NCI-H187 treated with DMSO at 0.1 percent for 48 hours (cell line): ENCODE measurements around the gene AKR1B1.

Experiments used
- DNase-seq: peaks from one replicate; lab custom pipeline; 2025; lab: John Stamatoyannopoulos, UW

Gene AKR1B1

GRCh38 chr7:134444198-134444960 lies 14.5 kb downstream of the AKR1B1 start:
- DNase-seq: no peak

DNA sequence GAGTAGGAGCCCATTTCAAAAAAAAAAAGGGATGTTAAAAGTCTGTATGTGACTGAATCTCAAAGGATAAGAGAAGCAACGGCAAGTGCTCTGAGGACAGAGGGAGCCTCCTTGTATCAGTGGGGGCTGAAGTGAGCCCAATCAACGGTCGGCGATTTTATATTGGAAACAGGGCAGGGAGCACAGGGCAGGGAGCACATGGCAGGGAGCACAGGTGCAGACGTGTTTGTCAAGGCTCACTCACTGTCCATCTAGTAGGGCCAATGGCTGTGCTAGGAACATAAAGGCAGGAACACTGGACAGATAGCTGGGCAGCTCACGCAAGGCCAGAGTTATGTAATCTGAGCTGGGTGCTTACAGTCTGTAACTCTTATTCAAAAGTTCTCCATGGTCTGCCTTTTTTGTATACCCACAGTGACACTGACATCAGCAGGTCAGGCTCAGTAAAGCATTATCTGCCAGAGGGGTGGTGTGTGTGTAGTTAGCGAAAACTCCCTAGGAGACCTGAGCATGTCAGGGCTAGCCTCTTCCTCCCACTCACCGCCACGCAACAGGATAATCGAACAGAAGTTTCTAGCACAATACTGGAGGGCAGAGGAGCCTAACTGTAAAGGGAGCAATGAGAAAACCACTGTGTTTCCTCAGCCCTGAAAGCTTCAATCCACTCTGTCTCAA lies 15.4 kb downstream of the AKR1B1 start:
- no peak for DNase-seq

DNA sequence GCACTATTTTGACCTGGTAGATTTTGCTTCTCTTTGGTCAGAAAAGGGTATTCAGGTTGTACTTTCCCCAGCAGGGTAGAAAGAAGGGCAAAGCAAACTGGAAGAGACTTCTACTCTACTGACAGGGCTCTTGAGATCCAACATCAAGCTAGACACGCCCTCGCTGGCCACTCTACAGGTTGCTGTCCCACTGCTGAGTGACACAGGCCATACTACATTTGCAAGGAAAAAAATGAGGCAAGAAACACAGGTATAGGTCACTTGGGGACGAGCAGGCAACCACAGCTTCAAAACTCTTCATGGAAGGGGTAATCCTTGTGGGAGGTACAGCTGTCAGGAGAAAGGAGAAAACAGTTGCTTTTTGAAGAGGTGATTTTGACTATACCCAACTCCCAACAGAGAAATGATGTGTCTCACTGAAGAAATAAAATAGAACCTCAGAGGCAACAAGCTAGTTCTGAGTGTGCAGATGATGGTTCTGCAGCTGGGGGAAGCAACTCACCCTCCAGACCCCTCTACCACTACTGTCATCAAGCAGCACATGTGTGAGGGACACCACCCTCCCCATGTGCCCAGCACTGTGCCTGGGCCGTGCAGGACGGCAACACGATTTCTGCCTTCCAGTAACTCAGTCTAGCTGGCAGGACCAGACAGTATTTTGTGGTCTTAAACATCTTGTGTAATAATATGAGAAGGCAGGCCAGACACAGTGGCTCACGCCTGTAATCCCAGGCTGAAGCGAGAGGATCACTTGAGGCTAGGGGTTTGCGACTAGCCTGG lies 16.3 kb downstream of the AKR1B1 start:
- no peak for DNase-seq

DNA sequence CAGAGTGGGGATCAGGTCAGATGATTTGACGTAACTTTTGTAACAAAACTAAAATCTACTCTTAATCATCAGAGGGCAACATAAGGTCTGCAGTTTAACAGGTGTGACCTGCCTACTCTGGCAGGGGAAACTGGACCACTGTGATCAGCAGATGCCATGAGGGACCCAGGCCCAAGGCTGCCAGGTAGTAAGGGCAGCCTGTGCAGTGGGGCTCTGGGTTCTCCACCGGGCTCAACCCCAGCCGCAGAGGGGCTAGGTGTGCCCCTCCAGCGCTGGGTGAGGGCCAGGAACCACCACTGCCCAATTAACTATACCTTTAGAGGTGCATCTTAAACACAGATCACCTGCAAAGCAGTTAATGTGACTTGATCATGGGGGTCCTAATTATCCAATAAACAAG lies 17.6 kb downstream of the AKR1B1 start:
- no peak for DNase-seq

- no peak for DNase-seq
Measured at GRCh38 chr7:134440476-134440875, 18.4 kb downstream of the AKR1B1 start.

GRCh38 chr7:134440067-134440466 lies 18.8 kb downstream of the AKR1B1 start:
- no peak for DNase-seq

- no peak for DNase-seq
Measured at GRCh38 chr7:134438946-134439345, 20.0 kb downstream of the AKR1B1 start.

DNA sequence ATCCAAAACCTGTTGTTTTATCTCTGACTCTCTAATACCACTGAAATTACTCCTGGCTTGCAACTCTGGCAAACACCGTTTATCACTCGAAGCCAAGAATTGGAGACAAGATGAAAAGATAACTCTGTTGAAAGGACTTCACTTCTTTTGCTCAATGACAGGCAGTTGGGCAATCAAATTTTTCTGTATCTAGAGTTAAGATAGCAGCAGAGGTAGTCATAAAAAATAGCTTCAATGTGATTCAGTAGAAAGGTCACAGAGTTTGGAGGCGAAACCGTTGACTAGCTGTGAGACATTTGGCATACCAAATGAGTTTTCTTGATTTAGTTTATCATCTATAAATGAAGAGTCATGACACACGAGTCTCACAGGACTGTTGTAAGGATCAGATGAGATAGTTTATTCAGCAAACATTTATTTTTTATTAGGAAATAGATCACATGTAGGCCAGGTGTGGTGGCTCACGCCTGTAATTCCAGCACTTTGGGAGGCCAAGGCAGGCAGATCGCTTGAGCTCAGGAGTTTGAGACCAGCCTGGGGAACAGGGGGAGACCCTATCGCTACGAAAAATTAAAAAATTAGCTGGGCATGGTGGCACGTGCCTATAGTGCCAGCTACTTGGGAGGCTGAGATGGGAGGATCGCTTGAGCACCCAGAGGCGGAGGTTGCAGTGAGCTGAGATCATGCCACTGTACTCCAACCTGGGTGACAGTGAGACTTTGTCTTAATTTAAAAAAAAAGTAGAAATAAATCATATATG lies 23.6 kb downstream of the AKR1B1 start:
- no peak for DNase-seq

DNA sequence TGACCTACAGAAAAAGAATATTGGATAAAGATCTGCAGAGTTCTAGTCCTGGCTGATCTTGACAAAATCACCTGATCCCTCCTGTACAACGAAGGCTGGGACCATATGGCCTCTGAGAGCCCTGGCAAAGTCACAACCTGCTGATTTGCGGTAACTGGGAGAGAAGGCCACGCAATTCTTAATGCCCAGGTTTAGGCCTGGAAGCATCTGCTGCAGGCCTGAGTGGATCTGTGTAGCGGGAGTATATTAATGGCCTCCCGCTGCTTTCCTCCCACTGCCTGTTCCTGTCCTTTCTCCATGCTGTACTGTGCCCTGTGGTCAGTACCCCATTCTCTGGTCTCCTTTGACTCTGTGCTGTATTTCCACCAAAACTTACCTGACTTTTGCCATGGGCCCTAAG lies 24.2 kb downstream of the AKR1B1 start:
- no peak for DNase-seq

DNA sequence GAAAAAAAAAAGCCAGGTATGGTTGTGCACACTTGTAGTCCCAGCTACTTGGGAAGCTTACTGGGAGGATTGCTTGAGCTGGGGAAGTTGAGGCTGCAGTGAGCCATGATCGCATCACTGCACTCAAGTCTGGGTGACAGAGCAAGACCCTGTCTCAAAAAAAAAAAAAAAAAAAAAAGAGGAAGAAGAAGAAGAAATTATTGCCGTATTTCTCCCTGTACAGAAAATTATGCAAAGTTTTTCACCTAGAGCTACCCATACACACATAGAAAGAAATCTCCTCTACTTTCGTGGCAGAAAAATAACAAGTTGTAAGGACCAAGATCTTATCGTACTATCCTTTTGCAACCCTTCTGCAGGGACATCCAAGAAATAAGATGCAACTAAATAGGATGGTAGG lies 25.5 kb downstream of the AKR1B1 start:
- DNase-seq: no peak

DNA sequence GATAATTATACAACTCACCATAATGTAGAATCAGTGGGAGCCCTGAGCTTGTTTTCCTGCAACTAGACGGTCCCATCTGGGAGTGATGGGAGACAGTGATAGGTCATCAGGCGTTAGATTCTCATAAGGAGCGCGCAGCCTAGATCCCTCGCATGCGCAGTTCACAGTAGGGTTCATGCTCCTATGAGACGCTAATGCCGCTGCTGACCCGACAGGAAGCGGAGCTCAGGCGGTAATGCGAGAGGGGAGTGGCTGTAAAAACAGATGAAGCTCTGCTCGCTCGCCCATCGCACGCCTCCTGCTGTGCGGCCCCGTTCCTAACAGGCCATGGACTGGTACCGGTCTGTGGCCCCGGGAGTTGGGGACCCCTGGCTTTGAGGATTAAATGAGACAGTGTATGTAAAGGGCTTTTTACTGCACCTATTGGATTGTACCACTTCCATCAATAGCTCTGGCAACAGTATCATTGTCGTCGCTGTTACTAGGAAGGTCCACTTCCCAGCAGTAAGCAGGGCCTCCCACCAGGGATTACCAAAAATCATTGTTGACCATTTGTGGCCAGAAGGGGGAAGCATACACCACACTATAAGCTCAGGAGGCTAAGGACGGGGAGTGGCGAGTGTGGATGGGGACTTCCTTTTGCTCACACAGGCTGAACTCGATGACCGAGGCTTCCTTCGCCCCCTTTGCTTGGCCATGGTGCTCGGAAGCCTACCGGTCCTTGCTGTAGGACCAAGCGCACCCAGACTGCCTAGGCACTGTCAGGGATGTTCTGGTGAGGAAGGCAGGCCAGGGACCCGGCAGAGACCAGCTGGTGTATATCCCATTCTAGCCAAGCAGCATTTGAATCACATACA lies 26.4 kb downstream of the AKR1B1 start:
- peak; percentile 75 for DNase-seq

GRCh38 chr7:134431815-134432214 lies 27.1 kb downstream of the AKR1B1 start:
- DNase-seq: no peak

DNA sequence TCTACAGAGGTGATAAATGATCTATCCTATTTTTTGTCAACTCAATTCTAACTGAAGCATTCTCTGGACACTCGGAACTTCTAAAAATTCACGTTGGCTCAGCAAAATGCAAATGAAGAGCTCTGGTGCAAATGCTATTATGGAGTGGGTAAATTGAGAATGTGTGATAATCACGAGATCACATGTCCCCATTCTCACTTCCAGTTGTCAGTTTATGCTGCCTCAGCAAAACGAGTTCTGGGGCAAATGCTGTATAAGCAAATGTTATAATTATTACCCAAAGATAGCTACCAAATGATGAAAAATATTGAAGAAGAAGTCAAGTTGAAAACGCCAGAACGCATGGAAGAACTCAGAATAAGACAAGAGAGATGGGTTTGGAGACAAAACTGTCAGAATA lies 29.4 kb downstream of the AKR1B1 start:
- no peak for DNase-seq

DNA sequence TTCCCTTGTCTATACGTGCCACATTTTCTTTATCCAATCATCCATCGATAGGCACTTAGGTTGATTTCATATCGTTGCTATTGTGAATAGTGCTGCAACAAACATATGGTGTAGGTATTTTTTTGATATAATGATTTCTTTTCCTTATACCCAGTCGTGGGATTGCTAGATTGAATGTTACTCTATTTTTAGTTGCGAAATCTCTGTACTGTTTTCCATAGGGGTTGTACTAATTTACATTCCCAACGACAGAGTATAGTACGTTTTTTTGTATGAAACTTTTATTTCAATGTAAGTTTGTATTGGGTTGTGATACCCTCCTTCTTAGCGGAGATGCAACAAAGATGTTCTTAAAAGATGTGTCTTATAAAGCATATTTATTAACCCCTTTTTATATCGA lies 30.0 kb downstream of the AKR1B1 start:
- no peak for DNase-seq

- no peak for DNase-seq
Measured at GRCh38 chr7:134427896-134428295, 31.0 kb downstream of the AKR1B1 start.

DNA sequence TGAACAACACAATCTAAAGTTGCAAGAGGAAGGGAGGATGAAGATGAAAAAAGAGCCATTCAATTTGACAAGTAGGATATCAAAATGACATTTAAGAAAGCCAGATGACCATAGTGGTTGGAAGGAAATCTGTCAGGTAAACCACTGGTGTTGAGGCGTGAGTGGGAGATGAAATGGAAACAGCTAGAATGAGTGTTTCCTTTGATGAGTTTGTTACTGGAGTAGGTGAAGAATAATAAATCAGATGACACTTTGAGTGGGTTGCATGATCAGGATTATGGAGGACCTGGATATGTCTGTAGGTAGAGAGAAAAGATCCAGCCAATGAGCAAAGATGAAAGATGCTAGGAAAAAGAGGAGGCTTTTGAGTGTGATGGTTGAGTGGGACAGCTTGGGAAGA lies 33.1 kb downstream of the AKR1B1 start:
- DNase-seq: no peak

GRCh38 chr7:134422638-134423037 lies 36.3 kb downstream of the AKR1B1 start:
- no peak for DNase-seq

GRCh38 chr7:134422008-134422407 lies 36.9 kb downstream of the AKR1B1 start:
- no peak for DNase-seq

DNA sequence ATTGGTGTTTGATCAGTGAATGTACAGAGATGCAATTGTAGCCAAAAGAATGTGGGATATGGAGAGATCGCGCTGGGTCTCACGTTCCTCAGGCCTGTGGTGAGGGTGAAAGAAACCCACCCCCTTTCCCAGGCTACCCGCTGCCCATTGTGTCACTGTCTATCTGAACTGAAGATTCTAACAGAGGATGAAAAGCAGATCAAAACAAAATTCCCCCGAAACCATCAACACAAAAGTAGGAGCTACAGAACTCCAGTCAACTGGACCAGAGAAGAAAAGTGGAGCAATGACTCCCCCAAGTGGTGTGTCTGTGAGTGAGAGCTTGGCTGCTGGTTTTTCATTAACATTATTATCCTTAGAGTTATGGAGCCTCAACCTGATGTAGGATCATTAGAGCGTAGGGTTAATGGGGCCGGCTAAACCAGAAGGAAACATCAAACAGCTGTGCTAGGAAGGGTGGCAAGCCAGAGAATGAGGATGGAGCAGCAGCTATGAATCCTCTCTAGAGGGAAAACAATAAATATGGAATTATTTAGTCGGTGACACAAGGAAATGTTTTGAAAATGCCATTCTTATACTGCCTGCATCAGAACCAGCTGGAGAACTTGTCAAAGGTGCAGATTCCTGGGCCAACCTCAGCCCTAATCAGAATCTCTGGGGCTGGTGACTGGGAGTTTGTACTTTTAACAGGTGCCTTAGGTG lies 38.3 kb downstream of the AKR1B1 start:
- peak; percentile 46 for DNase-seq

GRCh38 chr7:134419875-134420274 lies 39.0 kb downstream of the AKR1B1 start:
- no peak for DNase-seq

GRCh38 chr7:134419085-134419484 lies 39.8 kb downstream of the AKR1B1 start:
- DNase-seq: no peak
